Measurements from ENCODE around the gene ZDHHC24. TPM values are rescaled to one million over a fixed set of nuclear protein-coding genes. Genes with fewer than 3 reads are reported as not detected.
A peak's percentile ranks its signal among the peaks of the same experiment; 100 is the strongest.

The ZDHHC24 gene
- total RNA-seq, 4 donors from 2014 or later, result 20.3 to 25.9 (median 22.3) TPM

- DNase-seq, result no peak
- WGBS, 2 donors, result 78 to 82% methylated on average over 3 of the region's 3 CpGs
- H3K27me3 ChIP-seq, result no peaks in the 10 kb centered on the region
- TF ChIP-seq CTCF (IDR thresholded peaks at IDR 0.05) (no peak), POLR2A (IDR thresholded peaks at IDR 0.05) (no peak)
- intact Hi-C loops (cut with DNase I), result no loop called here
- H3K4me1 ChIP-seq, result no peaks in the 10 kb centered on the region
- H3K9me3 ChIP-seq, result no peaks in the 10 kb centered on the region
- H3K36me3 ChIP-seq, result no peaks in the 10 kb centered on the region
- H3K27ac ChIP-seq, result no peak overlapping the region
- H3K4me3 ChIP-seq (replicated peaks in 1 of 3), result no peak overlapping the region
Observed at GRCh38 chr11:66581261-66581660, 35.4 kb upstream of the ZDHHC24 start.

GRCh38 chr11:66580803-66581202 is 35.0 kb upstream of the ZDHHC24 start:
- Histone ChIP-seq H3K27me3 (no peaks in the 10 kb centered on the region), H3K27ac (no peak overlapping the region), H3K4me3 (replicated peaks in 1 of 3) (no peak overlapping the region), H3K9me3 (no peaks in the 10 kb centered on the region), H3K4me1 (no peaks in the 10 kb centered on the region), H3K36me3 (no peaks in the 10 kb centered on the region)
- DNase-seq, result no peak
- 83 to 85% methylated on average over 5 of the region's 5 CpGs for WGBS, 2 donors
- TF ChIP-seq CTCF (IDR thresholded peaks at IDR 0.05), result no peak
- TF ChIP-seq POLR2A (IDR thresholded peaks at IDR 0.05), result no peak
- intact Hi-C loops (cut with DNase I), result no loop called here

GRCh38 chr11:66579017-66579606 is 33.3 kb upstream of the ZDHHC24 start:
- WGBS, 2 donors, result 17 to 20% methylated on average over 25 of the region's 25 CpGs
- H3K27me3 ChIP-seq, result no peaks in the 10 kb centered on the region
- no peak for TF ChIP-seq POLR2A (IDR thresholded peaks at IDR 0.05)
- peak; percentile 62 to 87 (median 80) for TF ChIP-seq CTCF (IDR thresholded peaks at IDR 0.05)
- peak; percentile 81 to 82 for DNase-seq
- no peaks in the 10 kb centered on the region for H3K36me3 ChIP-seq
- no peak overlapping the region for H3K27ac ChIP-seq
- no peak overlapping the region for H3K4me3 ChIP-seq (replicated peaks in 1 of 3)
- intact Hi-C loops (cut with DNase I), result loop anchor here (2.0 kb wide), 1 partner anchor 100 kb away; no protein-coding TSS in a partner anchor
- no peaks in the 10 kb centered on the region for H3K9me3 ChIP-seq
- H3K4me1 ChIP-seq, result no peaks in the 10 kb centered on the region

- Histone ChIP-seq H3K4me3 (replicated peaks in 1 of 3) (no peak overlapping the region), H3K9me3 (no peaks in the 10 kb centered on the region), H3K4me1 (peaks cover 3 to 32% of the 10 kb centered on the region in 2 donors), H3K27me3 (no peaks in the 10 kb centered on the region), H3K27ac (no peak overlapping the region), H3K36me3 (no peaks in the 10 kb centered on the region)
- WGBS, 2 donors, result 55 to 59% methylated on average over 2 of the region's 2 CpGs
- intact Hi-C loops (cut with DNase I), result no loop called here
- no peak for DNase-seq
- TF ChIP-seq CTCF (IDR thresholded peaks at IDR 0.05) (no peak), POLR2A (IDR thresholded peaks at IDR 0.05) (no peak)
Observed at GRCh38 chr11:66570850-66571180, 25.0 kb upstream of the ZDHHC24 start.

GRCh38 chr11:66570079-66570849 is 24.4 kb upstream of the ZDHHC24 start:
- H3K36me3 ChIP-seq, result no peaks in the 10 kb centered on the region
- no peak for TF ChIP-seq POLR2A (IDR thresholded peaks at IDR 0.05)
- no peak for TF ChIP-seq CTCF (IDR thresholded peaks at IDR 0.05)
- no peaks in the 10 kb centered on the region for H3K27me3 ChIP-seq
- intact Hi-C loops (cut with DNase I), result no loop called here
- H3K4me1 ChIP-seq, result peaks cover 3 to 32% of the 10 kb centered on the region in 2 donors
- H3K4me3 ChIP-seq (replicated peaks in 1 of 3), result no peak overlapping the region
- 53 to 59% methylated on average over 5 of the region's 5 CpGs for WGBS, 2 donors
- peak overlapping the region in 2 of 3 donors; percentile 4 to 11 for H3K27ac ChIP-seq
- no peaks in the 10 kb centered on the region for H3K9me3 ChIP-seq
- peak in 1 of 2 donors; percentile 40 for DNase-seq
